BJ (cell line): ENCODE results near the gene PCP4L1. TPM values are rescaled to one million over a fixed set of nuclear protein-coding genes. Genes with fewer than 3 reads are reported as not detected.

ENCODE experiments used
- CTCF ChIA-PET: fragments of 350-600 bp; formaldehyde crosslinking; extraction: SDS; loops from one replicate; lab custom pipeline; 2021; ENCODE audit warnings: antibody characterized with exemption, inconsistent platforms; lab: Yijun Ruan, JAX
- POLR2A ChIA-PET: fragments of 300-600 bp; sonication (Branson Sonifier 250); formaldehyde crosslinking; extraction: SDS; loops from one replicate; lab custom pipeline; 2021; ENCODE audit warnings: antibody characterized with exemption; lab: Charles Lee
- DNase-seq: peaks from one replicate; pipeline ENCODE4 v3.0.0-alpha.2; 2011; ENCODE audit warnings: low read depth
- H3K27me3 ChIP-seq: 2 replicates; pipeline ENCODE4 v1.6.0; 2011; ENCODE audit warnings: low read length; ENCODE audit not compliant: control insufficient read depth, insufficient read depth
- H3K36me3 ChIP-seq: 2 replicates; pipeline ENCODE4 v1.5.1; 2011; ENCODE audit warnings: low read length; ENCODE audit not compliant: control insufficient read depth, insufficient read depth
- H3K4me3 ChIP-seq: 2 replicates; pipeline ENCODE4 v1.5.1; 2011; ENCODE audit warnings: low read depth, mild to moderate bottlenecking, control low read depth, low read length
- polyA plus RNA-seq: library from polyadenylated mRNA; depleted of rRNA; stranded (reverse); fragments of >200 nt; gene quantifications from 2 replicates; pipeline ENCODE4 v1.2.3, GENCODE V29; 2011; rRNA removed
- TF ChIP-seq, protein P1 (sequence below): IDR thresholded peaks from 2 replicates; pipeline ENCODE4 v1.5.1; 2011; ENCODE audit warnings: low read depth, mild to moderate bottlenecking, control low read depth, inconsistent platforms, low read length, moderate library complexity; ENCODE audit not compliant: insufficient read depth

The PCP4L1 gene
- polyA plus RNA-seq, 1 experiment: not detected

DNA sequence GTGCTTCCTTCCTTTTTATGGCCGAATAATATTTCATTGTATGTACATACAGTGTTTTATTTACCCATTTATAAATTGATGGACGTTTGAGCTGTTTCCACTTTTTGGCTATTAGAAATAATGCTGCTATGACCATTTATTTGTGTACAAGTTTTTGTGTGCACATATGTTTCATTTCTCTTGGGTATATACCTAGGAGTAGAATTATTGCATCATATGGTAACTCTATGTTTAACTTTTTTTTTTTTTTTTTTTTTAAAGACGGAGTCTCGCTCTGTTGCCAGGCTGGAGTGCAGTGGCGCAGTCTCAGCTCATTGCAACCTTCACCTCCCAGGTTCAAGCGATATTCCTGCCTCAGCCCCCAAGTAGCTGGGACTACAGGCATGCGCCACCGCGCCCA, 74.6 kb downstream of the PCP4L1 start:
- ChIA-PET CTCF (interaction anchor here (1.0 kb wide), 1 partner anchor 20 kb away, joined by 3 read pairs; no protein-coding TSS in a partner anchor), POLR2A (no interaction called here)
- H3K27me3 ChIP-seq: no peaks in the 10 kb centered on the region
- peaks cover 8% of the 10 kb centered on the region for H3K36me3 ChIP-seq
- TF ChIP-seq, protein P1, sequence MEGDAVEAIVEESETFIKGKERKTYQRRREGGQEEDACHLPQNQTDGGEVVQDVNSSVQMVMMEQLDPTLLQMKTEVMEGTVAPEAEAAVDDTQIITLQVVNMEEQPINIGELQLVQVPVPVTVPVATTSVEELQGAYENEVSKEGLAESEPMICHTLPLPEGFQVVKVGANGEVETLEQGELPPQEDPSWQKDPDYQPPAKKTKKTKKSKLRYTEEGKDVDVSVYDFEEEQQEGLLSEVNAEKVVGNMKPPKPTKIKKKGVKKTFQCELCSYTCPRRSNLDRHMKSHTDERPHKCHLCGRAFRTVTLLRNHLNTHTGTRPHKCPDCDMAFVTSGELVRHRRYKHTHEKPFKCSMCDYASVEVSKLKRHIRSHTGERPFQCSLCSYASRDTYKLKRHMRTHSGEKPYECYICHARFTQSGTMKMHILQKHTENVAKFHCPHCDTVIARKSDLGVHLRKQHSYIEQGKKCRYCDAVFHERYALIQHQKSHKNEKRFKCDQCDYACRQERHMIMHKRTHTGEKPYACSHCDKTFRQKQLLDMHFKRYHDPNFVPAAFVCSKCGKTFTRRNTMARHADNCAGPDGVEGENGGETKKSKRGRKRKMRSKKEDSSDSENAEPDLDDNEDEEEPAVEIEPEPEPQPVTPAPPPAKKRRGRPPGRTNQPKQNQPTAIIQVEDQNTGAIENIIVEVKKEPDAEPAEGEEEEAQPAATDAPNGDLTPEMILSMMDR: no peak
- DNase-seq: no peak
- no peak overlapping the region for H3K4me3 ChIP-seq

Other genes with a start within 250 kb of the PCP4L1 start
- 1.3 and 1.8 TPM in 2 replicates for gene F11R, start 237.6 kb upstream of the PCP4L1 start, polyA plus RNA-seq
- gene TSTD1, start 219.8 kb upstream of the PCP4L1 start, polyA plus RNA-seq: 0.22 and 0.26 TPM in 2 replicates
- 33.0 and 40.4 TPM in 2 replicates for gene USF1, start 212.8 kb upstream of the PCP4L1 start, polyA plus RNA-seq
- gene ARHGAP30, start 188.9 kb upstream of the PCP4L1 start, polyA plus RNA-seq: not detected in 2 replicates
- 0.05 TPM in 1 of 2 replicates, not detected in the other for gene NECTIN4, start 169.2 kb upstream of the PCP4L1 start, polyA plus RNA-seq
- 3.9 and 5.8 TPM in 2 replicates for gene KLHDC9, start 160.4 kb upstream of the PCP4L1 start, polyA plus RNA-seq
- gene PFDN2, start 140.7 kb upstream of the PCP4L1 start, polyA plus RNA-seq: 32.9 and 66.0 TPM in 2 replicates
- gene NIT1, start 140.6 kb upstream of the PCP4L1 start, polyA plus RNA-seq: 24.2 and 36.7 TPM in 2 replicates
- 46.4 and 74.0 TPM in 2 replicates for gene DEDD, start 126.1 kb upstream of the PCP4L1 start, polyA plus RNA-seq
- gene UFC1, start 104.8 kb upstream of the PCP4L1 start, polyA plus RNA-seq: 89.4 and 134 TPM in 2 replicates
- gene USP21, start 99.2 kb upstream of the PCP4L1 start, polyA plus RNA-seq: 13.5 and 19.3 TPM in 2 replicates
- gene PPOX, start 92.3 kb upstream of the PCP4L1 start, polyA plus RNA-seq: 17.6 and 29.7 TPM in 2 replicates
- 24.7 and 39.0 TPM in 2 replicates for gene B4GALT3, start 81.2 kb upstream of the PCP4L1 start, polyA plus RNA-seq
- 0.99 and 1.3 TPM in 2 replicates for gene ADAMTS4, start 59.7 kb upstream of the PCP4L1 start, polyA plus RNA-seq
- gene NDUFS2, start 56.4 kb upstream of the PCP4L1 start, polyA plus RNA-seq: 129 TPM in 2 replicates
- 0.38 and 0.47 TPM in 2 replicates for gene FCER1G, start 43.5 kb upstream of the PCP4L1 start, polyA plus RNA-seq
- gene APOA2, start 35.1 kb upstream of the PCP4L1 start, polyA plus RNA-seq: not detected in 2 replicates
- 9.6 and 13.1 TPM in 2 replicates for gene TOMM40L, start 32.7 kb upstream of the PCP4L1 start, polyA plus RNA-seq
- gene NR1I3, start 20.5 kb upstream of the PCP4L1 start, polyA plus RNA-seq: not detected in 2 replicates
- 0.42 and 0.69 TPM in 2 replicates for gene MPZ, start 51.2 kb downstream of the PCP4L1 start, polyA plus RNA-seq
- 275 and 315 TPM in 2 replicates for gene SDHC, start 55.6 kb downstream of the PCP4L1 start, polyA plus RNA-seq
- not detected in 2 replicates for gene CFAP126, start 109.1 kb downstream of the PCP4L1 start, polyA plus RNA-seq
- gene FCGR2A, start 246.7 kb downstream of the PCP4L1 start, polyA plus RNA-seq: 0.09 and 0.11 TPM in 2 replicates